Osteoblast (primary cell): ENCODE data around the gene WNT8B. TPM values are rescaled to one million over a fixed set of nuclear protein-coding genes. Genes with fewer than 3 reads are reported as not detected.

Source experiments
- DNase-seq: peaks from one replicate; pipeline ENCODE4 v3.0.0; 2011; ENCODE audit warnings: low spot score, mixed read lengths; ENCODE audit not compliant: insufficient read length; ENCODE audit errors: missing footprints
- H2AFZ ChIP-seq: 2 replicates; pipeline ENCODE4 v1.6.0; 2011; ENCODE audit warnings: mild to moderate bottlenecking, low read length
- H3K27ac ChIP-seq: 2 replicates; pipeline ENCODE4 v1.5.1; 2011; ENCODE audit warnings: mild to moderate bottlenecking, low read depth, low read length, moderate library complexity
- H3K27me3 ChIP-seq: 2 replicates; pipeline ENCODE4 v1.6.0; 2012; ENCODE audit warnings: mild to moderate bottlenecking, control low read depth, inconsistent platforms, low read length, moderate library complexity; ENCODE audit not compliant: insufficient read depth
- H3K36me3 ChIP-seq: 2 replicates; pipeline ENCODE4 v1.5.1; 2011; ENCODE audit warnings: mild to moderate bottlenecking, low read length, control low read depth, moderate library complexity; ENCODE audit not compliant: insufficient read depth
- H3K4me1 ChIP-seq: 2 replicates; pipeline ENCODE4 v1.5.1; 2011; ENCODE audit warnings: mild to moderate bottlenecking, low read length, control low read depth, moderate library complexity; ENCODE audit not compliant: insufficient read depth
- H3K4me2 ChIP-seq: 2 replicates; pipeline ENCODE4 v1.6.0; 2011; ENCODE audit warnings: mild to moderate bottlenecking, low read length; ENCODE audit not compliant: insufficient read depth
- H3K4me3 ChIP-seq: fragments of 200-600 bp; sonication (generic); 3 replicates; pipeline ENCODE4 v1.5.1; 2012; ENCODE audit warnings: mild to moderate bottlenecking, low read length, inconsistent platforms; ENCODE audit not compliant: insufficient read depth
- H3K79me2 ChIP-seq: 2 replicates; pipeline ENCODE4 v1.6.0; 2012; ENCODE audit warnings: mild to moderate bottlenecking, low read length, control low read depth, inconsistent platforms; ENCODE audit not compliant: insufficient read depth
- H3K9me3 ChIP-seq: 2 replicates; pipeline ENCODE4 v1.5.1; 2011; ENCODE audit warnings: low read depth, low read length, control low read depth
- H4K20me1 ChIP-seq: 2 replicates; pipeline ENCODE4 v1.6.0; 2012; ENCODE audit warnings: mild to moderate bottlenecking, low read length, control low read depth; ENCODE audit not compliant: insufficient read depth
- total RNA-seq: library from RNA; depleted of rRNA; stranded (reverse); fragments of >200 nt; gene quantifications from 2 replicates; pipeline ENCODE4 v1.2.3, GENCODE V29; 2012
- TF ChIP-seq, protein P1 (sequence below): IDR thresholded peaks from 2 replicates; pipeline ENCODE4 v1.5.1; 2011; ENCODE audit warnings: mild to moderate bottlenecking, low read depth, low read length, moderate library complexity; ENCODE audit errors: extremely low read depth

WNT8B gene
- total RNA-seq, 1 donor = not detected

DNA sequence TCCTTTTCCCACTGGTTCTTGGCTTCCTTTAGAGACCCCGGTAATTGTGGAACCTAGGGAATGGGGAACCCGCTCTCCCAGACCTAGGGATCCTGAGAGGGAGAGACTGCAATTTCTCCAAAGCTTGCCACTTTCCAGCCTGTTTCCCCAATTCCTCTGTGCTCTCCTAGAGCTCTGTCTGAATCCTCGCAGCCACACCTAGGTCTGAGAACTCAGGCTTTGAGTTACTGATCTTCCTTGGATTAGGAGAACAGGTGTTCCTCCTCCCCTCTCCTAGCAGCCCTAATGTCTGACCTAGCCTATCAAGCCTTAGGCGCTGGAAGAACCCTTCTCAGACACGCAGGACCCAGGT lies 20.0 kb downstream of the WNT8B start:
- H3K27me3 ChIP-seq = peaks cover 55% of the 10 kb centered on the region
- no peak overlapping the region for H2AFZ ChIP-seq
- H3K79me2 ChIP-seq = no peaks in the 10 kb centered on the region
- H3K9me3 ChIP-seq = no peaks in the 10 kb centered on the region
- no peak overlapping the region for H3K27ac ChIP-seq
- TF ChIP-seq, protein P1, sequence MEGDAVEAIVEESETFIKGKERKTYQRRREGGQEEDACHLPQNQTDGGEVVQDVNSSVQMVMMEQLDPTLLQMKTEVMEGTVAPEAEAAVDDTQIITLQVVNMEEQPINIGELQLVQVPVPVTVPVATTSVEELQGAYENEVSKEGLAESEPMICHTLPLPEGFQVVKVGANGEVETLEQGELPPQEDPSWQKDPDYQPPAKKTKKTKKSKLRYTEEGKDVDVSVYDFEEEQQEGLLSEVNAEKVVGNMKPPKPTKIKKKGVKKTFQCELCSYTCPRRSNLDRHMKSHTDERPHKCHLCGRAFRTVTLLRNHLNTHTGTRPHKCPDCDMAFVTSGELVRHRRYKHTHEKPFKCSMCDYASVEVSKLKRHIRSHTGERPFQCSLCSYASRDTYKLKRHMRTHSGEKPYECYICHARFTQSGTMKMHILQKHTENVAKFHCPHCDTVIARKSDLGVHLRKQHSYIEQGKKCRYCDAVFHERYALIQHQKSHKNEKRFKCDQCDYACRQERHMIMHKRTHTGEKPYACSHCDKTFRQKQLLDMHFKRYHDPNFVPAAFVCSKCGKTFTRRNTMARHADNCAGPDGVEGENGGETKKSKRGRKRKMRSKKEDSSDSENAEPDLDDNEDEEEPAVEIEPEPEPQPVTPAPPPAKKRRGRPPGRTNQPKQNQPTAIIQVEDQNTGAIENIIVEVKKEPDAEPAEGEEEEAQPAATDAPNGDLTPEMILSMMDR = no peak
- H3K4me2 ChIP-seq = peak overlapping the region; percentile 91
- no peaks in the 10 kb centered on the region for H4K20me1 ChIP-seq
- no peak for DNase-seq
- peaks cover 7% of the 10 kb centered on the region for H3K4me1 ChIP-seq
- H3K4me3 ChIP-seq = peak overlapping the region; percentile 66
- no peaks in the 10 kb centered on the region for H3K36me3 ChIP-seq

DNA sequence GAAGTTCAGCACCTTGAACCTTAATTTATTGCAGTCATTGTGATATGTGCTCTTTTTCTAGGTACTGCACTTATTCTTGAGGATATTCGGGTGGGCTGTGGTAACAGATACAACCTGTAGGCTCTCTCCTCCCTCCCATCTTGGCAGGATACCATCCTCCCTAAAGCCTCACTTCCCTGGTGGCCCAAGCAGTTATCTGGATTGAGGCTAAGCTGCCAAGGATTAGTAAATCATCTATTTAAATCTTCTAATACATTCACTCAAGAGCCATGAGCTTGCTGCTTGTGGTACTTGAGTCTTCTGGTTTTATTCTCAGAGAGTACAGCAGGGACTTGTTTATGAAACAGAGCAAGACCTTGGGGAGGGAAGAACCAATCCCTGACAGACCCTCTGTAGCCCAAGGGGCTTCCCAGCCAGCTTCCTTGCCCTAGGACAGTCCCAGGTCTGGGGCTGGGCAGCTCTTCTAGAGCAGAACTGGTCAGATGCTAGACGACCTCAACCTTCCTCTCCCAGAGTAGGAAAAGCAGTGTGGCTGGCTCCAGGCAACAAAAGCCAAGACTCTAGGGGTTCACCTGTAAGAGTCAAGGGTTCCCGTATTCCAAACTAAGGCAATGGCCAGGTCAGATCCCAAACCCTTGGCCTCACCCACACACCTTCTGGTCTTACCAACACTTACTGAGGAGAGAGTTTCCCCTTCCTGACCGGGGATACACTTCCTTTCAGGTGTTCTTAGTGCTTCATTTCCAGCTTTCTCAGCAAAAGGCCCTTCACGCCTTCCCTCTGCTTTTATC lies 21.3 kb downstream of the WNT8B start:
- Histone ChIP-seq H4K20me1 (no peaks in the 10 kb centered on the region), H3K4me3 (no peak overlapping the region), H3K27me3 (peaks cover 47% of the 10 kb centered on the region), H3K4me1 (peaks cover 7% of the 10 kb centered on the region), H3K27ac (no peak overlapping the region), H3K9me3 (no peaks in the 10 kb centered on the region), H3K79me2 (no peaks in the 10 kb centered on the region), H2AFZ (no peak overlapping the region), H3K4me2 (no peak overlapping the region), H3K36me3 (peaks cover 5% of the 10 kb centered on the region)
- TF ChIP-seq, protein P1 = no peak
- DNase-seq = no peak

DNA sequence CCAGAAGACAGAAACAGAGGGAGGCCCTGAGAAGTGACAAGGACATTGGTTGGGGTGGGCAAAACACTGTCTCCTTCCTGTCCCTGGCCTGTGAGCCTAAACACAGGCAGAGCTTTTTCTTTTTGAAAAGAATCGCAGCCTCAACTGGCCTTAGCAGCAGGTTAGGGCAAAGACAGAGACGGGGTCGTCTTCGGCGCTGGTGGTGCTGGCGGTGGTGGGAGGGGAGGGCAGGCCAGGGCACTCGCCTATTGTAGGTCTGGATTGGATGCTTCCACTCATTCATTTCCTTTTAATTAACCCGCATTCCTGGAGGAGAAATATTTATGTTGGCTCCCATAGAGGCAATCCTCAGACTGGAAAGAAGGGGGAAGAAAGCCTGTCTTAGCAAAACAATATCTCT lies 22.6 kb downstream of the WNT8B start:
- H3K79me2 ChIP-seq = no peaks in the 10 kb centered on the region
- TF ChIP-seq, protein P1 = no peak
- peaks cover 5% of the 10 kb centered on the region for H3K36me3 ChIP-seq
- peaks cover 7% of the 10 kb centered on the region for H3K4me1 ChIP-seq
- H3K4me2 ChIP-seq = no peak overlapping the region
- no peaks in the 10 kb centered on the region for H3K9me3 ChIP-seq
- no peak overlapping the region for H3K4me3 ChIP-seq
- no peak overlapping the region for H2AFZ ChIP-seq
- DNase-seq = no peak
- H3K27me3 ChIP-seq = peaks cover 34% of the 10 kb centered on the region
- no peak overlapping the region for H3K27ac ChIP-seq
- H4K20me1 ChIP-seq = no peaks in the 10 kb centered on the region

DNA sequence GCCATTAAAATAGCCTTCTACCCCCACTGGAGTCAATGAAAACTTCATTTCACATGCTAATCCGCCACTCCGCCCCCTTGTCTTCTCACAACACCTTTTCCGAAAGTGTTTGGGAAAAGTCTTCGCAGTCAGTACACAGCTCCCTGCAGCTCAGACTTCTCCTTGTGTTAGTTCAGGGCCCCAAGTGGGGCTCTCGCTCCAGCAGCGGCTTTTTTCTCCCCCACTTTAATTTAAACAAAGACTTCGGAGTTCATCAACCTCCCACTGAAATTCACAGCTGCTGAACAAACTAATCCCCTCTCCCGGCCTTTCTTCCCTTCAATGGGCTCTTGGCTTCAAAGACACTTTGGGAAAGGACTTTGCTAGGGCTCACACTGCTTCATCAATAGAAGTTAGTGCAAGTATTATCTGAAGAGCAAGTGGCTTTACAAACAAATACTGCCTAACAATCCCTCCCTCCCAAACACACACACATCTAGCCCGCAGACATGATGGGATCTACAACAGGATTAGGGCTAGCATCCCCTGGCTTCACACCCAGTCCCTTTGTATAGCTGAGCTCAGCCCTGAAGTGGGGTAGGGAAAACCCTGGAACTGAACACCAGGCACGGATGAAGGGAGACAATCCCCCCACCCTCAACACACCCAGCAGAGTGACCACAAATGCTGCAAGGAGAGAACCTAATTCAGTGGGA lies 23.1 kb downstream of the WNT8B start:
- peaks cover 28% of the 10 kb centered on the region for H3K27me3 ChIP-seq
- H4K20me1 ChIP-seq = no peaks in the 10 kb centered on the region
- no peak overlapping the region for H3K4me2 ChIP-seq
- H3K9me3 ChIP-seq = no peaks in the 10 kb centered on the region
- H3K4me3 ChIP-seq = no peak overlapping the region
- peaks cover 5% of the 10 kb centered on the region for H3K36me3 ChIP-seq
- TF ChIP-seq, protein P1 = no peak
- H3K79me2 ChIP-seq = no peaks in the 10 kb centered on the region
- H2AFZ ChIP-seq = no peak overlapping the region
- H3K4me1 ChIP-seq = peaks cover 7% of the 10 kb centered on the region
- no peak overlapping the region for H3K27ac ChIP-seq
- no peak for DNase-seq
